Heart left ventricle (tissue), 16 donors: ENCODE data around the gene SH3RF3. TPM values are rescaled to one million over a fixed set of nuclear protein-coding genes. Genes with fewer than 3 reads are reported as not detected.

ENCODE experiments used
- ATAC-seq, 4 donors: fragments of 200-7000 bp; cut with Tn5 transposase; one replicate each; pipeline ENCODE4 v1.9.1; 2020 to 2022; ENCODE audit warnings: moderate library complexity in 4 of 4, mild to moderate bottlenecking in 3 of 4, moderate number of reproducible peaks in 1 of 4
- DNase-seq, 5 donors: peaks; one replicate each; pipeline ENCODE4 v3.0.0-alpha.2; 2020
- H3K27ac ChIP-seq, 12 donors: fragments of 200-600 bp; sonication (generic) in 4 of 12; one replicate each; pipeline versions ENCODE4 v1.5.0 to v1.8.0; 2016 to 2022; ENCODE audit warnings: mild to moderate bottlenecking in 2 of 12
- H3K27me3 ChIP-seq, 9 donors: fragments of 200-600 bp; sonication (generic) in 2 of 9; one replicate each; pipeline versions ENCODE4 v1.5.1 to v1.8.0; 2016 to 2022; ENCODE audit warnings: mild to moderate bottlenecking in 3 of 9
- H3K36me3 ChIP-seq, 9 donors: fragments of 200-600 bp; sonication (generic) in 2 of 9; one replicate each; pipeline versions ENCODE4 v1.5.0 to v1.8.0; 2018 to 2022; ENCODE audit warnings: mild to moderate bottlenecking in 2 of 9
- H3K4me1 ChIP-seq, 12 donors: fragments of 200-600 bp; sonication (generic) in 4 of 12; one replicate each; pipeline versions ENCODE4 v1.5.0 to v1.8.0; 2016 to 2022; ENCODE audit warnings: mild to moderate bottlenecking in 3 of 12
- H3K4me3 ChIP-seq, 12 donors: fragments of 200-600 bp; sonication (generic) in 4 of 12; one replicate each; pipeline versions ENCODE4 v1.5.0 to v1.8.0; 2017 to 2022; ENCODE audit warnings: mild to moderate bottlenecking in 9 of 12, moderate library complexity in 4 of 12
- H3K9me3 ChIP-seq, 12 donors: fragments of 200-600 bp; sonication (generic) in 4 of 12; one replicate each; pipeline versions ENCODE4 v1.5.0 to v1.8.0; 2016 to 2022; ENCODE audit warnings: mild to moderate bottlenecking in 1 of 12
- POLR2A ChIP-seq, 2 donors: fragments of 450-650 bp; IDR thresholded peaks; one replicate each; pipeline ENCODE4 v1.6.1; 2017; ENCODE audit warnings: antibody characterized with exemption in 2 of 2, mild to moderate bottlenecking in 2 of 2, moderate library complexity in 2 of 2
- WGBS, 4 donors: extraction: QIAGEN DNeasy Blood & Tissue Kit in 2 of 4; methylation state at CpG; one replicate each; pipeline versions ENCODE4 v1.1.5 to v1.1.7; 2013 to 2018; 5-methylcytosine and 5-hydroxymethylcytosine counted together
- intact Hi-C, 10 donors: fragments of 100-400 bp; cut with DNase I; formaldehyde crosslinking; loops; one replicate each; pipeline versions ENCODE4 v1.11.1 to v1.14.2; 2022
- polyA plus RNA-seq, 2 donors: library from polyadenylated mRNA; stranded (reverse); fragments of 200-250 nt; gene quantifications; one replicate each; pipeline ENCODE4 v1.2.3, GENCODE V29; 2013
- total RNA-seq, 9 donors: library from RNA; depleted of rRNA in 2 of 9; stranded (reverse); fragments of >200 nt in 2 of 9; fragmentation: NEBNext Ultra II Directional in 3 of 9; extraction: Animal tissue kit (Norgen Biotek cat#: 25700) in 3 of 9; gene quantifications; one replicate each; pipeline versions ENCODE4 v1.1.0 to v1.2.4, GENCODE V29; 2016 to 2023
- TF ChIP-seq, protein P1 (sequence below), 12 donors: fragments of 200-600 bp; sonication (generic) in 4 of 12; IDR thresholded peaks; one replicate each; pipeline versions ENCODE4 v1.5.0 to v1.8.0; 2018 to 2022; ENCODE audit warnings: antibody characterized with exemption in 12 of 12, mild to moderate bottlenecking in 5 of 12
- donor health status: ischemic (EF 13 %, LVEDD 7.1; RV severe dilation, severe dysfunction).
- donor health status: healthy with polysubstance abuse.
- donor health status: DM: no; HTN: yes; CAD: no.
- donor health status: DM: no; HTN: no; CAD: no.
- donor health status: ischemic (EF 25% LVEDD 6.9; RV normal size, moderate dysfunction).
- donor health status: ischemic (EF 25% LVEDD 5.7; RV mildly dilated, moderate dysfunction).
- donor health status: healthy.
- donor health status: DM: yes; HTN: yes; CAD: no.
- donor health status: ischemic (EF 35%, LVEDD 5.7; RV mildly dilated, moderate dysfunction).
- donor health status: nonischemic (EF 11% LVEDD 7.7; RV severe dilation, severe dysfunction).
- donor health status: DM: yes; HTN: yes; CAD: no.
- donor health status: PGD.
- donor health status: ischemic (EF 29% LVEDD 5.4; RV normal size, mild dysfunction).
- donor health status: nonischemic (EF 23%, LVEDD 6.1; RV moderate dilation, normal function).

Gene SH3RF3
- total and polyA plus RNA-seq, 11 donors: 5.2 to 15.7 (median 7.9) TPM

GRCh38 chr2:109451671-109452070, 322.7 kb downstream of the SH3RF3 start:
- Histone ChIP-seq H3K4me1 (peaks cover 0 to 30% (median 13%) of the 10 kb centered on the region in 12 donors), H3K27ac (no peak overlapping the region), H3K27me3 (no peaks in the 10 kb centered on the region), H3K4me3 (no peak overlapping the region), H3K9me3 (no peaks in the 10 kb centered on the region), H3K36me3 (peaks cover 0 to 7% (median 0%) of the 10 kb centered on the region in 9 donors)
- intact Hi-C loops: loop anchor here in 2 of 10 donors (5.0 kb wide), 1 partner anchor 41 kb away; no protein-coding TSS in a partner anchor
- no peak for TF ChIP-seq POLR2A (IDR thresholded peaks at IDR 0.05)
- TF ChIP-seq, protein P1, sequence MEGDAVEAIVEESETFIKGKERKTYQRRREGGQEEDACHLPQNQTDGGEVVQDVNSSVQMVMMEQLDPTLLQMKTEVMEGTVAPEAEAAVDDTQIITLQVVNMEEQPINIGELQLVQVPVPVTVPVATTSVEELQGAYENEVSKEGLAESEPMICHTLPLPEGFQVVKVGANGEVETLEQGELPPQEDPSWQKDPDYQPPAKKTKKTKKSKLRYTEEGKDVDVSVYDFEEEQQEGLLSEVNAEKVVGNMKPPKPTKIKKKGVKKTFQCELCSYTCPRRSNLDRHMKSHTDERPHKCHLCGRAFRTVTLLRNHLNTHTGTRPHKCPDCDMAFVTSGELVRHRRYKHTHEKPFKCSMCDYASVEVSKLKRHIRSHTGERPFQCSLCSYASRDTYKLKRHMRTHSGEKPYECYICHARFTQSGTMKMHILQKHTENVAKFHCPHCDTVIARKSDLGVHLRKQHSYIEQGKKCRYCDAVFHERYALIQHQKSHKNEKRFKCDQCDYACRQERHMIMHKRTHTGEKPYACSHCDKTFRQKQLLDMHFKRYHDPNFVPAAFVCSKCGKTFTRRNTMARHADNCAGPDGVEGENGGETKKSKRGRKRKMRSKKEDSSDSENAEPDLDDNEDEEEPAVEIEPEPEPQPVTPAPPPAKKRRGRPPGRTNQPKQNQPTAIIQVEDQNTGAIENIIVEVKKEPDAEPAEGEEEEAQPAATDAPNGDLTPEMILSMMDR (IDR thresholded peaks at IDR 0.05): no peak
- ATAC-seq (no peak), DNase-seq (no peak)
- 92 to 98% (median 94%) methylated on average over 2 to 6 of the region's 6 CpGs for WGBS, 4 donors

DNA sequence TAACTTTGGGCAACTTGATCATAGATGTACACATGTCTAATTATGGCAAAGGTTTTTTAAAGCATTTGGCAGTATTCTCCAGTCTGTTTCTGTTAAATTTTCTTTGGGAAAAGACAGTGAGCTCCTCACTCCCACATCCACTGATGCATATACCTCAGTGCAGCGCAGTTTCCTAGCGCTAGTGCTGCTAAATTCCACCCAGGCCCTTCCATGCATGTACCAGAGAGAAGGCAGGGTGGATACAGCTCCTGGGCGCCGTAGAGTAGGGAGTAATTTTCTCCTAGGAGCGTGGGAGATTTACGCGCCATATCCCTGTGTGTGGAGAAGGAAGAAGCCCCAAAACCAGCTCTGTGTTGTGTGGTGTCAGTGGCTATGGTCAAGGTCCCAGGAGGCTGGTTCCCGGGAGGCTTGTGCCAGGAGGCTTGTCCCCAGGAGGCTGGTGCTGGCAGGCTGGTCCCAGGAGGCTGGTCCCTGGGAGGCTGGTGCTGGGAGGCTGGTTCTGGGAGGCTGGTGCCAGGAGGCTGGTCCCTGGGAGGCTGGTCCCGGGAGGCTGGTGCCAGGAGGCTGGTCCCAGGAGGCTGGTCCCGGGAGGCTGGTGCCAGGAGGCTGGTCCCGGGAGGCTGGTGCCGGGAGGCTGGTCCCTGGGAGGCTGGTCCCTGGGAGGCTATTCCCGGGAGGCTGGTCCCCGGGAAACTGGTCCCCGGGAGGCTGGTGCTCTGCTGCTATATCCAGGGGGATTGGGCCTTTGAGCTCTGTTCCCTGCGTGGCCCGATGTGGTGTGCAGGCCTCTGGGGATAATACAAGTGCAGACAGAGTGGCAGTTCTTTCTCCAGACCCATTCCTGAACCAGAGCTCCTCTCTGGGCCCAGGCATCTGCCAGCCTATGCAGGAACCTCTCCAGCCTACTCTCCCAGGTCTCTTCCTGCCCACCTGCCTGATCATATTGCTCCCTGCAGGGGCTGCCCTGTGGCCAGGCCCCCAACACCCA, 323.6 kb downstream of the SH3RF3 start:
- H3K27me3 ChIP-seq: no peaks in the 10 kb centered on the region
- intact Hi-C loops: loop anchor here in 2 of 10 donors (5.0 kb wide), 1 partner anchor 40 kb away; no protein-coding TSS in a partner anchor
- H3K4me3 ChIP-seq: no peak overlapping the region
- H3K9me3 ChIP-seq: no peaks in the 10 kb centered on the region
- ATAC-seq (no peak), DNase-seq (no peak)
- H3K4me1 ChIP-seq: peaks cover 0 to 31% (median 10%) of the 10 kb centered on the region in 12 donors
- H3K36me3 ChIP-seq: peaks cover 0 to 7% (median 0%) of the 10 kb centered on the region in 9 donors
- no peak overlapping the region for H3K27ac ChIP-seq
- WGBS, 4 donors: 89 to 94% (median 94%) methylated on average over 12 to 17 of the region's 17 CpGs
- TF ChIP-seq POLR2A (IDR thresholded peaks at IDR 0.05): no peak
- TF ChIP-seq, protein P1 (IDR thresholded peaks at IDR 0.05): no peak

- 93 to 98% (median 95%) methylated on average over 15 of the region's 15 CpGs for WGBS, 4 donors
- DNase-seq (no peak), ATAC-seq (no peak)
- Histone ChIP-seq H3K27me3 (no peaks in the 10 kb centered on the region), H3K4me1 (peaks cover 0 to 31% (median 10%) of the 10 kb centered on the region in 12 donors), H3K27ac (no peak overlapping the region), H3K9me3 (no peaks in the 10 kb centered on the region), H3K4me3 (no peak overlapping the region), H3K36me3 (peaks cover 0 to 7% (median 0%) of the 10 kb centered on the region in 9 donors)
- TF ChIP-seq, protein P1 (IDR thresholded peaks at IDR 0.05): no peak
- no peak for TF ChIP-seq POLR2A (IDR thresholded peaks at IDR 0.05)
- intact Hi-C loops: loop anchor here in 2 of 10 donors (5.0 kb wide), 1 partner anchor 39 kb away; no protein-coding TSS in a partner anchor
Measured at GRCh38 chr2:109453371-109453995, 324.5 kb downstream of the SH3RF3 start.

GRCh38 chr2:109454304-109454703, 325.3 kb downstream of the SH3RF3 start:
- peaks cover 0 to 7% (median 0%) of the 10 kb centered on the region in 9 donors for H3K36me3 ChIP-seq
- DNase-seq: no peak
- ATAC-seq: no peak
- TF ChIP-seq, protein P1 (IDR thresholded peaks at IDR 0.05): no peak
- TF ChIP-seq POLR2A (IDR thresholded peaks at IDR 0.05): no peak
- no peaks in the 10 kb centered on the region for H3K9me3 ChIP-seq
- H3K27me3 ChIP-seq: no peaks in the 10 kb centered on the region
- H3K4me1 ChIP-seq: peaks cover 0 to 26% (median 10%) of the 10 kb centered on the region in 12 donors
- no peak overlapping the region for H3K27ac ChIP-seq
- H3K4me3 ChIP-seq: no peak overlapping the region
- WGBS, 4 donors: 89 to 92% (median 91%) methylated on average over 2 to 6 of the region's 6 CpGs
- intact Hi-C loops: loop anchor here in 2 of 10 donors (5.0 kb wide), 1 partner anchor 38 kb away; no protein-coding TSS in a partner anchor
